GM06990 (cell line): ENCODE measurements around the gene PTPRD.

Source experiments
- DNase-seq: peaks from one replicate; pipeline ENCODE4 v3.0.0-alpha.2; 2011; ENCODE audit not compliant: insufficient read length; ENCODE audit errors: extremely low read depth
- H3K27me3 ChIP-seq: replicated peaks from 2 replicates; pipeline ENCODE4 v1.6.0; 2011; ENCODE audit warnings: low read length; ENCODE audit not compliant: control insufficient read depth, insufficient read depth
- H3K36me3 ChIP-seq: 2 replicates; pipeline ENCODE4 v1.5.1; 2011; ENCODE audit warnings: low read length; ENCODE audit not compliant: control insufficient read depth, insufficient read depth
- H3K4me3 ChIP-seq: replicated peaks from 2 replicates; pipeline ENCODE4 v1.5.1; 2011; ENCODE audit warnings: low read depth, mild to moderate bottlenecking, control low read depth, low read length
- TF ChIP-seq, protein P1 (sequence below): IDR thresholded peaks from 2 replicates; pipeline ENCODE4 v1.5.1; 2011; ENCODE audit warnings: low read length, control low read depth, mild to moderate bottlenecking, inconsistent platforms; ENCODE audit not compliant: insufficient read depth, poor library complexity, severe bottlenecking

PTPRD gene

DNA sequence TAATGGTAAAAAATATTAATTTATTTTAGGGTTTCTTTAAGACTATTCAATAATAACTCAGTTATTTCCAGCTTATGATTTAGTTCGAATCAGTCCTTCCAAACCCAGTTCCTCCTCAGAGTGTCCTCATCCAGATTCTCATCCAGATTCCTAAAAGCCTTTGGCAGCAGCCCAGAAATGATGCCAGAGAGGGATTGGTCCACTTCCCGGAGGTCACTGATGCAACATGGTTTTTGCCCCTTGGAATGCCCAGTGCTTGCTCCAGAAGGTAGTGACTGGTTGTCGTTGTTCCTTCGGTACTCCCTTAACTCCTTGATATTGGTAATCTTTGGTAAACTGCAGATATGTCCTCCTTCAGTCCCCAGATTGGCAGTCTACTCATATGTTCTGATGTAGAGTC, 2320.1 kb downstream of the PTPRD start:
- no peaks in the 10 kb centered on the region for H3K36me3 ChIP-seq
- DNase-seq = no peak
- TF ChIP-seq, protein P1, sequence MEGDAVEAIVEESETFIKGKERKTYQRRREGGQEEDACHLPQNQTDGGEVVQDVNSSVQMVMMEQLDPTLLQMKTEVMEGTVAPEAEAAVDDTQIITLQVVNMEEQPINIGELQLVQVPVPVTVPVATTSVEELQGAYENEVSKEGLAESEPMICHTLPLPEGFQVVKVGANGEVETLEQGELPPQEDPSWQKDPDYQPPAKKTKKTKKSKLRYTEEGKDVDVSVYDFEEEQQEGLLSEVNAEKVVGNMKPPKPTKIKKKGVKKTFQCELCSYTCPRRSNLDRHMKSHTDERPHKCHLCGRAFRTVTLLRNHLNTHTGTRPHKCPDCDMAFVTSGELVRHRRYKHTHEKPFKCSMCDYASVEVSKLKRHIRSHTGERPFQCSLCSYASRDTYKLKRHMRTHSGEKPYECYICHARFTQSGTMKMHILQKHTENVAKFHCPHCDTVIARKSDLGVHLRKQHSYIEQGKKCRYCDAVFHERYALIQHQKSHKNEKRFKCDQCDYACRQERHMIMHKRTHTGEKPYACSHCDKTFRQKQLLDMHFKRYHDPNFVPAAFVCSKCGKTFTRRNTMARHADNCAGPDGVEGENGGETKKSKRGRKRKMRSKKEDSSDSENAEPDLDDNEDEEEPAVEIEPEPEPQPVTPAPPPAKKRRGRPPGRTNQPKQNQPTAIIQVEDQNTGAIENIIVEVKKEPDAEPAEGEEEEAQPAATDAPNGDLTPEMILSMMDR = no peak
- no peaks in the 10 kb centered on the region for H3K27me3 ChIP-seq
- no peak overlapping the region for H3K4me3 ChIP-seq

DNA sequence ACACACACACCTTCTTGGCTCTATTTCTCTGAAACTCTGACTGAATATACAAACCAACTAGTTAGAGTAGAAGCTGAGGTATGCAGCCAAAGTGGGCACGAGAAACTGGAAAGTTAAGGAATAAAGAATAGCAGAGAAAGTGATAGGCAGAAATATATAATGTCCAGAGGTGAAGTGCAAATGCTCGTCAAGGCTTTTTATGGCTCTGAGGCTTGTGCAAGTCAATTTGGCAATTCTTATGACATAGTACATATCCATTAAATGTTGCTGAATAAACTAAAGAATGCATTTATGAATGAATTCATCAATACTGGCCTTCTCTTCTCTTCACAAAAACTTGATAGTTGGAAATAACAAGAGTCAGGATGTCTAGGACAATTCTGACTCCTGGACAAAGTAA, 2323.1 kb downstream of the PTPRD start:
- Histone ChIP-seq H3K4me3 (no peak overlapping the region), H3K36me3 (no peaks in the 10 kb centered on the region), H3K27me3 (no peaks in the 10 kb centered on the region)
- TF ChIP-seq, protein P1 = no peak
- DNase-seq = no peak

DNA sequence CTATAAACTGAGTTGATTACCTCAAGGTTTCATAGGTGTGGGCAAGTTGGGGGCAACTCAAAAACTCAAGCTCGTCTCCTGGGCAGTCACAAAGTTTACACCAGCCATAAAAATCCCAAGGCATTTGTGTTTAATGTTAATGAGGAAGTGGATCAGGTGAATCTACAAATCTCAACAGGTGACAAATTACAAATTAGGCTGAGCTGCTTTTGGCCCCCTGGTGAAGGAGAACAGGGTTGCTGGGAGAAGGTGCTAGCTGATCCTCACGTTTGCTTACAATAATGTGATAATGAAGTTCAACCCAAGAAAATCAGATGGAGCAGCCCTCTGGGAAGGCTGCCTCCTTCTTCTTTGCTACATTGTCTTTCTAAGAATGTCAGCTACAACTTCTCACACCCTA, 2324.8 kb downstream of the PTPRD start:
- H3K27me3 ChIP-seq = no peaks in the 10 kb centered on the region
- TF ChIP-seq, protein P1 = no peak
- no peaks in the 10 kb centered on the region for H3K36me3 ChIP-seq
- DNase-seq = no peak
- no peak overlapping the region for H3K4me3 ChIP-seq

DNA sequence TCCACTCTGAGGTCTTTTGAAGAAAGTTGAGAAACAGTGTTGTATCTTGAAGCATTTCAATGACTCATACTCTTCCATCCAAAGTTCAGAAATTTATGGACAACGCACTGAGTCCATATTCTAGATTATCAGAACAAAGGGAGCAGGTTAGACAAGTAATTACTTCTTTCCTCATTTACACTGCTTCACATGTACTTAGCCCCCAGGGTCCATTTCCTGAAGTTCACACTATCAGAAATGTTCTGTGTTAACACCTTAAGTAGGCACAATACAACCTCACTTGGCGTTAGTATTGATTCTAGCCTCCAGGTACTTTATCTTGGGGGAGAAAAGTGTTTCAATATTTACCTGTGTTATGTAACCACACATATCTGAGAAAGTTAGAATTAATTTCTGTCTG, 2325.3 kb downstream of the PTPRD start:
- TF ChIP-seq, protein P1 = no peak
- no peaks in the 10 kb centered on the region for H3K36me3 ChIP-seq

DNA sequence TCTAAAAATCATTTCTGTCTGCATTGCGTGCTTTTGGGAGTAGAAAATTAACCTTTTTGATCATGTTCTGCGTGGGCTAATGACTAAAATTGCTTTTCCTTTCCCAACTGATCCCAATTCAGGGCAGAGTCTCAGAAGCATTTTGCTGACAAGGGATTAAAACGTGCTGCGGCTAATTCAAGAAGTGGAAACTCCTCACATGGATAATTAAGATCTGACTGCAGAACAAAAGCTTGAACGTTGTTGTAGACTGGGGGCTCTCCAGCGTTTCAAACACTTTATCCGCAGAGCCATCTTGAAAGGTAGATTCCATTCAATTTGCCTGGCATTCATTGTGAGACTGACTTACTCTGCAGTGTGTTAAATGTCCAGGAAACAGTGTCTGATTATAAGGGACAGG, 2327.9 kb downstream of the PTPRD start:
- TF ChIP-seq, protein P1 = no peak
- no peaks in the 10 kb centered on the region for H3K27me3 ChIP-seq
- no peak overlapping the region for H3K4me3 ChIP-seq
- no peak for DNase-seq
- H3K36me3 ChIP-seq = no peaks in the 10 kb centered on the region

More for the DNA sequence above, 2325.3 kb downstream of the PTPRD start:
- no peaks in the 10 kb centered on the region for H3K27me3 ChIP-seq
- no peak for DNase-seq
- H3K4me3 ChIP-seq = no peak overlapping the region

DNA sequence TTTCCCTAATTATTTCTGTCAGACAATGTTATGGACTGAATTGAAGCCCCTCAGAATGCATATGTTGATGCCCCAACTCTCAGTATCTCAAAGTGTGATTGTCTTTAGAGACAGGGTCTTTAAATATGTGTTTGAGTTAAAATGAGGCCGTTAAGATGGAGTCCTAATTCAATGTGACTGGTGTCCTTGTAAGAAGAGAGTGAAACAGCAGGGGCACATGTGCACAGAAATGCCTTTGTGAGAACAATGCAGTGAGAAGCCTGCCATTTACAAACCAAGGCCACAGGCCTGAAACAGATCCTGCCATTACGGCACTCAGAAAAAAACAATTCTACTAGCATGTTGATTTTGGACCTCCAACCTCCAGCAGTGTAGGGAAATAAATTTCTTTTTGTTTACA, 2330.3 kb downstream of the PTPRD start:
- Histone ChIP-seq H3K36me3 (no peaks in the 10 kb centered on the region), H3K4me3 (no peak overlapping the region), H3K27me3 (no peaks in the 10 kb centered on the region)
- TF ChIP-seq, protein P1 = no peak
- DNase-seq = no peak
